RWPE1 (cell line): Measurements from ENCODE around the gene PLPPR5.

Source experiments
- CTCF ChIA-PET: fragments of 350-600 bp; sonication (Branson Sonifier 250); formaldehyde crosslinking; extraction: SDS; loops from one replicate; lab custom pipeline; 2021; lab: Yijun Ruan, JAX
- POLR2A ChIA-PET: fragments of 400-600 bp; formaldehyde crosslinking; extraction: SDS; loops from one replicate; lab custom pipeline; 2020; ENCODE audit warnings: antibody characterized with exemption; ENCODE audit not compliant: low non-redundant PET; lab: Yijun Ruan, JAX
- DNase-seq: peaks from one replicate; pipeline ENCODE4 v3.0.0; 2012; ENCODE audit warnings: low spot score
- H3K27ac ChIP-seq: fragments of 450-650 bp; 2 replicates; pipeline ENCODE4 v1.5.1; 2017
- TF ChIP-seq, protein P1 (sequence below): fragments of 450-650 bp; conservative IDR thresholded peaks from 2 replicates; pipeline ENCODE4 v1.5.1; 2017; ENCODE audit warnings: low read depth, mild to moderate bottlenecking

The PLPPR5 gene

GRCh38 chr1:98842241-98842640 lies 162.4 kb downstream of the PLPPR5 start:
- TF ChIP-seq, protein P1, sequence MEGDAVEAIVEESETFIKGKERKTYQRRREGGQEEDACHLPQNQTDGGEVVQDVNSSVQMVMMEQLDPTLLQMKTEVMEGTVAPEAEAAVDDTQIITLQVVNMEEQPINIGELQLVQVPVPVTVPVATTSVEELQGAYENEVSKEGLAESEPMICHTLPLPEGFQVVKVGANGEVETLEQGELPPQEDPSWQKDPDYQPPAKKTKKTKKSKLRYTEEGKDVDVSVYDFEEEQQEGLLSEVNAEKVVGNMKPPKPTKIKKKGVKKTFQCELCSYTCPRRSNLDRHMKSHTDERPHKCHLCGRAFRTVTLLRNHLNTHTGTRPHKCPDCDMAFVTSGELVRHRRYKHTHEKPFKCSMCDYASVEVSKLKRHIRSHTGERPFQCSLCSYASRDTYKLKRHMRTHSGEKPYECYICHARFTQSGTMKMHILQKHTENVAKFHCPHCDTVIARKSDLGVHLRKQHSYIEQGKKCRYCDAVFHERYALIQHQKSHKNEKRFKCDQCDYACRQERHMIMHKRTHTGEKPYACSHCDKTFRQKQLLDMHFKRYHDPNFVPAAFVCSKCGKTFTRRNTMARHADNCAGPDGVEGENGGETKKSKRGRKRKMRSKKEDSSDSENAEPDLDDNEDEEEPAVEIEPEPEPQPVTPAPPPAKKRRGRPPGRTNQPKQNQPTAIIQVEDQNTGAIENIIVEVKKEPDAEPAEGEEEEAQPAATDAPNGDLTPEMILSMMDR = no peak
- ChIA-PET CTCF (interaction anchor here (0.6 kb wide), 1 partner anchor 692 kb away, joined by 3 read pairs; no protein-coding TSS in a partner anchor), POLR2A (no interaction called here)
- no peak overlapping the region for H3K27ac ChIP-seq
- no peak for DNase-seq
